Measurements from ENCODE around the gene GLP1R.

DNA sequence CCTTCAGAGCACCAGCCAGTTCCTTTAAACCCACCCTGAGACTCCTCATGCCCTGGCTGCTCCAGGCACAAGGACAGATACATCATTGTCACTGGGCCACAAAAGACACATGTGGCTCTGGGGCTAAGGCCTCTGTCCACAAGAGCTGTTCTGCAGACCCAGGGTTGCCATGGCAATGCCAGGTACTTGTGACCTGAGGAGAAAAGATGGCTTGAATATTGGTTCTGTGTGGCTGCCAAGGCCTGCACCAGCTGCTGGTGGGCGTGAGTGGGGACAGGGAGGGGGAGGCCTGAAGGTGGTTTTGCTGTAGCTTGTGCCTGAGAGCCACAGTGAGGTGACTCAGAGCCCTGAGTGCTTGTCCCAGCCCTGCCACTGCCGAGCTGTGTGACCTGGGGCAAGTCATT lies 34.7 kb downstream of the GLP1R start:
- no peak for TF ChIP-seq CTCF (IDR thresholded peaks at IDR 0.05; ENCODE audit: borderline replicate concordance, extremely low read depth, low read length, poor library complexity, severe bottlenecking)
- no peak for TF ChIP-seq EZH2 (IDR thresholded peaks at IDR 0.05; ENCODE audit: borderline replicate concordance, low read depth, low read length, severe bottlenecking)

Measured in DND-41 (cell line).